ENCODE results near the gene SNF8.

Gene SNF8

GRCh38 chr17:48970865-48971687 is 26.4 kb upstream of the SNF8 start:
- Histone ChIP-seq H3K4me1 (ENCODE audit: control insufficient read depth, insufficient read depth, low read length) (peaks cover 15% of the 10 kb centered on the region), H3K36me3 (ENCODE audit: control insufficient read depth in 2 of 2, insufficient read depth in 1 of 2, low read length in 2 of 2) (no peaks in the 10 kb centered on the region), H3K4me3 (ENCODE audit: low read depth, low read length) (no peak overlapping the region), H3K27ac (ENCODE audit: extremely low read depth, low read depth, low read length) (0 out of 2 replicates have a peak overlapping the region, but pooled peaks have one; percentile 13), H3K9me3 (ENCODE audit: control insufficient read depth, insufficient read depth, low read depth, low read length) (no peaks in the 10 kb centered on the region)
- ChIA-PET CTCF (interaction anchor here (0.7 to 3.1 kb wide), 6 partner anchors 9 to 223 kb away, joined by 3 to 10 read pairs (median 4); no protein-coding TSS in a partner anchor), POLR2A (interaction anchor here (0.6 to 5.6 kb wide), 8 partner anchors 10 to 90 kb away, joined by 3 to 42 read pairs (median 8); partner anchors contain the start of genes IGF2BP1 and SNF8)
- TF ChIP-seq ZFHX2 (tag by site-specific recombination; conservative IDR thresholded peaks at IDR 0.05): 0 out of 2 replicates have a peak, but pooled peaks have one; percentile 16
- no peak for TF ChIP-seq ZNF747 (tag by site-specific recombination; IDR thresholded peaks at IDR 0.05)
- TF ChIP-seq INSM2 (tag by site-specific recombination; IDR thresholded peaks at IDR 0.05): no peak
- no peak for TF ChIP-seq ZNF571 (tag by site-specific recombination; IDR thresholded peaks at IDR 0.05)

- Histone ChIP-seq H3K4me3 (ENCODE audit: low read depth, low read length) (no peak overlapping the region), H3K4me1 (ENCODE audit: control insufficient read depth, insufficient read depth, low read length) (peaks cover 15% of the 10 kb centered on the region), H3K27ac (ENCODE audit: extremely low read depth, low read depth, low read length) (peak overlapping the region; percentile 13; the same call in 1 of the 2 replicates), H3K36me3 (ENCODE audit: control insufficient read depth in 2 of 2, insufficient read depth in 1 of 2, low read length in 2 of 2) (no peaks in the 10 kb centered on the region), H3K9me3 (ENCODE audit: control insufficient read depth, insufficient read depth, low read depth, low read length) (no peaks in the 10 kb centered on the region)
- CTCF ChIA-PET: interaction anchor here (0.8 to 3.1 kb wide), 6 partner anchors 8 to 224 kb away, joined by 3 to 10 read pairs (median 4); no protein-coding TSS in a partner anchor
- POLR2A ChIA-PET: interaction anchor here (0.6 to 5.6 kb wide), 8 partner anchors 9 to 91 kb away, joined by 3 to 42 read pairs (median 8); partner anchors contain the start of genes IGF2BP1 and SNF8
- TF ChIP-seq KLF1 (tag by site-specific recombination; IDR thresholded peaks at IDR 0.05): peak; percentile 20; the same call in 1 of the 2 replicates
- TF ChIP-seq YY2 (tag by site-specific recombination; IDR thresholded peaks at IDR 0.05): 0 out of 2 replicates have a peak, but pooled peaks have one; percentile 19
- TF ChIP-seq ZNF266 (tag by site-specific recombination; IDR thresholded peaks at IDR 0.05; ENCODE audit: low read depth): no peak
- TF ChIP-seq HOXD13 (CRISPR knock-in tag; IDR thresholded peaks at IDR 0.05; ENCODE audit: borderline replicate concordance): no peak
- no peak for TF ChIP-seq ZNF121 (tag by site-specific recombination; IDR thresholded peaks at IDR 0.05)
- TF ChIP-seq ZBTB6 (tag by site-specific recombination; IDR thresholded peaks at IDR 0.05): peak; percentile 30; the same call in 1 of the 2 replicates
- TF ChIP-seq ZBTB8A (tag by site-specific recombination; IDR thresholded peaks at IDR 0.05): 0 out of 2 replicates have a peak, but pooled peaks have one; percentile 15
- TF ChIP-seq ZBTB10 (tag by site-specific recombination; IDR thresholded peaks at IDR 0.05): 0 out of 2 replicates have a peak, but pooled peaks have one; percentile 11
- TF ChIP-seq ZXDB (tag by site-specific recombination; IDR thresholded peaks at IDR 0.05): peak; percentile 66
- peak; percentile 65 for TF ChIP-seq WT1 (tag by site-specific recombination; IDR thresholded peaks at IDR 0.05)
- TF ChIP-seq ZBTB48 (tag by site-specific recombination; IDR thresholded peaks at IDR 0.05): peak; percentile 34; the same call in 1 of the 2 replicates
- TF ChIP-seq ZFP41 (tag by site-specific recombination; IDR thresholded peaks at IDR 0.05; ENCODE audit: borderline replicate concordance): no peak
- peak; percentile 88 for TF ChIP-seq PRDM10 (tag by site-specific recombination; IDR thresholded peaks at IDR 0.05)
- TF ChIP-seq ZNF394 (tag by site-specific recombination; IDR thresholded peaks at IDR 0.05; ENCODE audit: borderline replicate concordance): peak; percentile 63; the same call in 1 of the 2 replicates
- TF ChIP-seq ZNF335 (tag by site-specific recombination; conservative IDR thresholded peaks at IDR 0.05): peak; percentile 25; the same call in 1 of the 2 replicates
- no peak for TF ChIP-seq ZNF148 (tag by site-specific recombination; IDR thresholded peaks at IDR 0.05; ENCODE audit: borderline replicate concordance)
Observed at GRCh38 chr17:48970224-48970623, 25.6 kb upstream of the SNF8 start.

Measured in HEK293 (cell line).